ENCODE measurements around the gene SDS.

DNA sequence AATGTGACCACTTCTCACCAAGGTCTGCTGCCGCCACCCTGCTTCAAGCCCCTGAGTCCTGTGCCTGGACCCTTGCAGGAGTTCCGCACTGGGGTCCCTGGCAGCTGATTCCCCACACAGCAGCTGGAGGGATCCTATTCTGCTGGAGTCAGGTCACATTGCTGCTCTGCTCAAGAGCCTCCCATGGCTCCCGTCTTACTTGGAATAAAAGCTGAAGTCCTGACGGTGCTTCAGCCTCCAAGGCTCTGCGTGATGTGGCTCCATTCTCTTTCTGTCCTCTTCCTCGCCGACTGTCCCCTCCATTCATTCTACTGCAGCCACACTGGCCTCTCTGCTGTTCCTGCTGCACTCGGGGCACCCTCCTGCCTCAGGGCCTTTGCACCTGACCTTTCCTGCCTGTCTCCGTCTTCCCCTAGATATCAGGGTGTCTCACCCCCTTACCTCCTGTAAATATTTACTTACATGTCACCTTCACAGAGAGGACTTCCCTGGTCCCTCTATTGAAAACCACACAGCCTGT lies 10.9 kb upstream of the SDS start:
- TF ChIP-seq, protein P1, sequence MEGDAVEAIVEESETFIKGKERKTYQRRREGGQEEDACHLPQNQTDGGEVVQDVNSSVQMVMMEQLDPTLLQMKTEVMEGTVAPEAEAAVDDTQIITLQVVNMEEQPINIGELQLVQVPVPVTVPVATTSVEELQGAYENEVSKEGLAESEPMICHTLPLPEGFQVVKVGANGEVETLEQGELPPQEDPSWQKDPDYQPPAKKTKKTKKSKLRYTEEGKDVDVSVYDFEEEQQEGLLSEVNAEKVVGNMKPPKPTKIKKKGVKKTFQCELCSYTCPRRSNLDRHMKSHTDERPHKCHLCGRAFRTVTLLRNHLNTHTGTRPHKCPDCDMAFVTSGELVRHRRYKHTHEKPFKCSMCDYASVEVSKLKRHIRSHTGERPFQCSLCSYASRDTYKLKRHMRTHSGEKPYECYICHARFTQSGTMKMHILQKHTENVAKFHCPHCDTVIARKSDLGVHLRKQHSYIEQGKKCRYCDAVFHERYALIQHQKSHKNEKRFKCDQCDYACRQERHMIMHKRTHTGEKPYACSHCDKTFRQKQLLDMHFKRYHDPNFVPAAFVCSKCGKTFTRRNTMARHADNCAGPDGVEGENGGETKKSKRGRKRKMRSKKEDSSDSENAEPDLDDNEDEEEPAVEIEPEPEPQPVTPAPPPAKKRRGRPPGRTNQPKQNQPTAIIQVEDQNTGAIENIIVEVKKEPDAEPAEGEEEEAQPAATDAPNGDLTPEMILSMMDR (IDR thresholded peaks at IDR 0.05) = no peak
- no peak for TF ChIP-seq POLR2A (IDR thresholded peaks at IDR 0.05)
